Esophagus mucosa (tissue), 1 donor: ENCODE measurements around the gene ATAD3B. TPM values are rescaled to one million over a fixed set of nuclear protein-coding genes. Genes with fewer than 3 reads are reported as not detected.

Source experiments
- total RNA-seq: library from RNA; stranded (reverse); gene quantifications from one replicate; pipeline ENCODE4 v1.2.4, GENCODE V29; 2023
- donor health status: DM: yes; HTN: yes; CAD: no.

Gene ATAD3B
- total RNA-seq, 1 donor from 2014 or later, result 13.7 TPM

Other genes with a start within 250 kb of the ATAD3B start
- gene SDF4, start 239.8 kb upstream of the ATAD3B start, total RNA-seq, result 69.9 TPM
- 8.4 TPM for gene B3GALT6, start 239.5 kb upstream of the ATAD3B start, total RNA-seq
- 3.9 TPM for gene C1QTNF12, start 225.0 kb upstream of the ATAD3B start, total RNA-seq
- gene UBE2J2, start 197.9 kb upstream of the ATAD3B start, total RNA-seq, result 45.0 TPM
- 2.8 TPM for gene SCNN1D, start 191.3 kb upstream of the ATAD3B start, total RNA-seq
- gene ACAP3, start 163.8 kb upstream of the ATAD3B start, total RNA-seq, result 35.3 TPM
- 23.0 TPM for gene PUSL1, start 163.2 kb upstream of the ATAD3B start, total RNA-seq
- gene INTS11, start 147.1 kb upstream of the ATAD3B start, total RNA-seq, result 54.0 TPM
- 25.1 TPM for gene CPTP, start 147.0 kb upstream of the ATAD3B start, total RNA-seq
- gene TAS1R3, start 140.5 kb upstream of the ATAD3B start, total RNA-seq, result 0.56 TPM
- 48.5 TPM for gene DVL1, start 122.3 kb upstream of the ATAD3B start, total RNA-seq
- 2.0 TPM for gene MXRA8, start 113.2 kb upstream of the ATAD3B start, total RNA-seq
- 117 TPM for gene AURKAIP1, start 96.6 kb upstream of the ATAD3B start, total RNA-seq
- 58.3 TPM for gene CCNL2, start 72.4 kb upstream of the ATAD3B start, total RNA-seq
- gene MRPL20, start 64.5 kb upstream of the ATAD3B start, total RNA-seq, result 89.2 TPM
- 11.9 TPM for gene ANKRD65, start 50.5 kb upstream of the ATAD3B start, total RNA-seq
- gene VWA1, start 36.1 kb upstream of the ATAD3B start, total RNA-seq, result 29.4 TPM
- 2.1 TPM for gene ATAD3C, start 22.1 kb upstream of the ATAD3B start, total RNA-seq
- 23.2 TPM for gene ATAD3A, start 40.4 kb downstream of the ATAD3B start, total RNA-seq
- gene TMEM240, start 68.9 kb downstream of the ATAD3B start, total RNA-seq, result not detected
- gene SSU72, start 103.1 kb downstream of the ATAD3B start, total RNA-seq, result 106 TPM
- 5.7 TPM for gene FNDC10, start 128.4 kb downstream of the ATAD3B start, total RNA-seq
- gene MIB2, start 143.7 kb downstream of the ATAD3B start, total RNA-seq, result 87.5 TPM
- 0.92 TPM for gene MMP23B, start 160.4 kb downstream of the ATAD3B start, total RNA-seq
- 10.9 TPM for gene CDK11B, start 187.2 kb downstream of the ATAD3B start, total RNA-seq
- gene SLC35E2B, start 221.0 kb downstream of the ATAD3B start, total RNA-seq, result 17.4 TPM